Fibroblast of mammary gland (primary cell): Measurements from ENCODE around the gene TRANK1.

Experiments used
- DNase-seq: peaks from one replicate; pipeline ENCODE4 v3.0.0-alpha.2; 2010; ENCODE audit warnings: low read depth
- H3K4me3 ChIP-seq: 2 replicates; pipeline ENCODE4 v1.5.1; 2011; ENCODE audit warnings: low read depth, mild to moderate bottlenecking, low read length, moderate library complexity; ENCODE audit not compliant: control insufficient read depth
- CTCF ChIP-seq: conservative IDR thresholded peaks from 2 replicates; pipeline ENCODE4 v1.5.1; 2011; ENCODE audit warnings: low read depth, low read length, inconsistent platforms; ENCODE audit not compliant: control insufficient read depth, insufficient read depth

The TRANK1 gene

GRCh38 chr3:36875397-36875796, 69.5 kb downstream of the TRANK1 start:
- DNase-seq: no peak
- no peak overlapping the region for H3K4me3 ChIP-seq
- TF ChIP-seq CTCF: no peak

DNA sequence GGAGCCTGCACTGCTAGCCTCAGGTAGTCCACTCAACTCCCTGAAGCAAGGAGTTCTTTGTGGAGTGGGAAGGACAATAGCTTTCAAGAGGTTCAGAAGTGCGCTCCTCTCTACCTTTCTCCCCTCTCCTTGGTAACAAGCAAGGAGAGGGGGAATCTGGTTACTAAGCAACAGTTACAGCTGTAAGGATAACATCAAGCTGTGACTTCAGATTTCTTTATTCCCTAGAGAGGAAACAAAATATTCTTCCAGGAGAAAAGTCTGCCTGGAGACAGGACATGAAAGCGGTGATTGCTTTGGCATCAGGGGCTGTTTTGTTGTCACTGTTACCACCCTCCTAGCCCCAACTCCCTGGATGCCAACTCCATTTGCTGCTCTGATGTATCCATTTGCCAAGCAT, 70.4 kb downstream of the TRANK1 start:
- H3K4me3 ChIP-seq: no peak overlapping the region
- no peak for TF ChIP-seq CTCF
- no peak for DNase-seq

- no peak for DNase-seq
- no peak for TF ChIP-seq CTCF
- no peak overlapping the region for H3K4me3 ChIP-seq
Observed at GRCh38 chr3:36871379-36872126, 73.3 kb downstream of the TRANK1 start.

GRCh38 chr3:36868614-36869436, 76.0 kb downstream of the TRANK1 start:
- no peak overlapping the region for H3K4me3 ChIP-seq
- TF ChIP-seq CTCF: peak; percentile 90
- DNase-seq: peak; percentile 66

- DNase-seq: no peak
- no peak overlapping the region for H3K4me3 ChIP-seq
- no peak for TF ChIP-seq CTCF
Observed at GRCh38 chr3:36867810-36868209, 77.0 kb downstream of the TRANK1 start.

GRCh38 chr3:36866368-36866767, 78.5 kb downstream of the TRANK1 start:
- no peak for TF ChIP-seq CTCF
- no peak for DNase-seq

More at GRCh38 chr3:36866368-36866767, 78.5 kb downstream of the TRANK1 start:
- H3K4me3 ChIP-seq: no peak overlapping the region
